ENCODE results near the gene SPSB2. TPM values are rescaled to one million over a fixed set of nuclear protein-coding genes. Genes with fewer than 3 reads are reported as not detected.
"Not testable (repeated sequence)": the region's sequence is repeated elsewhere in the genome, so short reads cannot be mapped to it uniquely, and the experiment has no call there.

The SPSB2 gene
- total RNA-seq, 1 donor from 2014 or later: 6.5 TPM

GRCh38 chr12:6887460-6887859 lies 14.4 kb upstream of the SPSB2 start:
- H3K27ac Mint-ChIP-seq: peak overlapping the region; percentile 82

GRCh38 chr12:6886206-6886999 lies 13.3 kb upstream of the SPSB2 start:
- H3K36me3 Mint-ChIP-seq: not testable (repeated sequence)

More at GRCh38 chr12:6887460-6887859, 14.4 kb upstream of the SPSB2 start:
- Mint-ChIP-seq H3K36me3 (peaks cover 3% of the 10 kb centered on the region), H3K4me3 (no peak overlapping the region), H3K9me3 (no peaks in the 10 kb centered on the region), H3K4me1 (ENCODE audit: unreplicated experiment) (peaks cover 8% of the 10 kb centered on the region), H3K27me3 (no peaks in the 10 kb centered on the region)
- TF ChIP-seq CTCF (conservative IDR thresholded peaks at IDR 0.05): no peak
- no peak for DNase-seq (ENCODE audit: extremely low spot score, unreplicated experiment)

GRCh38 chr12:6884539-6884938 lies 11.4 kb upstream of the SPSB2 start:
- no peak for TF ChIP-seq CTCF (conservative IDR thresholded peaks at IDR 0.05)
- Mint-ChIP-seq H3K4me3 (no peak overlapping the region), H3K4me1 (ENCODE audit: unreplicated experiment) (peaks cover 3% of the 10 kb centered on the region), H3K36me3 (peaks cover 3% of the 10 kb centered on the region), H3K27ac (no peak overlapping the region), H3K27me3 (no peaks in the 10 kb centered on the region), H3K9me3 (no peaks in the 10 kb centered on the region)
- DNase-seq (ENCODE audit: extremely low spot score, unreplicated experiment): no peak

More at GRCh38 chr12:6886206-6886999, 13.3 kb upstream of the SPSB2 start:
- Mint-ChIP-seq H3K4me3 (peak overlapping the region; percentile 84), H3K27ac (peak overlapping the region; percentile 100)
- H3K27me3 Mint-ChIP-seq; DNase-seq (ENCODE audit: extremely low spot score, unreplicated experiment); H3K4me1 Mint-ChIP-seq (ENCODE audit: unreplicated experiment); H3K9me3 Mint-ChIP-seq: not testable (repeated sequence)

GRCh38 chr12:6883683-6884082 lies 10.6 kb upstream of the SPSB2 start:
- no peak for TF ChIP-seq CTCF (conservative IDR thresholded peaks at IDR 0.05)
- peaks cover 3% of the 10 kb centered on the region for H3K4me1 Mint-ChIP-seq (ENCODE audit: unreplicated experiment)
- no peak for DNase-seq (ENCODE audit: extremely low spot score, unreplicated experiment)
- no peaks in the 10 kb centered on the region for H3K27me3 Mint-ChIP-seq
- peaks cover 3% of the 10 kb centered on the region for H3K36me3 Mint-ChIP-seq
- no peak overlapping the region for H3K27ac Mint-ChIP-seq
- no peak overlapping the region for H3K4me3 Mint-ChIP-seq
- no peaks in the 10 kb centered on the region for H3K9me3 Mint-ChIP-seq

- peaks cover 3% of the 10 kb centered on the region for H3K36me3 Mint-ChIP-seq
- no peak overlapping the region for H3K27ac Mint-ChIP-seq
- DNase-seq (ENCODE audit: extremely low spot score, unreplicated experiment): no peak
- H3K27me3 Mint-ChIP-seq: no peaks in the 10 kb centered on the region
- H3K4me3 Mint-ChIP-seq: no peak overlapping the region
- peaks cover under 1% of the 10 kb centered on the region for H3K4me1 Mint-ChIP-seq (ENCODE audit: unreplicated experiment)
- no peaks in the 10 kb centered on the region for H3K9me3 Mint-ChIP-seq
- no peak for TF ChIP-seq CTCF (conservative IDR thresholded peaks at IDR 0.05)
These were observed 10.1 kb upstream of the SPSB2 start for GRCh38 chr12:6883252-6883651.

GRCh38 chr12:6879824-6880223 lies 6.7 kb upstream of the SPSB2 start:
- peaks cover 10% of the 10 kb centered on the region for H3K36me3 Mint-ChIP-seq
- DNase-seq (ENCODE audit: extremely low spot score, unreplicated experiment); H3K27ac Mint-ChIP-seq: not testable (repeated sequence)

GRCh38 chr12:6874015-6874368 lies 889 bp upstream of the SPSB2 start:
- peaks cover 23% of the 10 kb centered on the region for H3K36me3 Mint-ChIP-seq

More at GRCh38 chr12:6879824-6880223, 6.7 kb upstream of the SPSB2 start:
- H3K4me1 Mint-ChIP-seq (ENCODE audit: unreplicated experiment); H3K4me3 Mint-ChIP-seq; H3K9me3 Mint-ChIP-seq; H3K27me3 Mint-ChIP-seq: not testable (repeated sequence)

More at GRCh38 chr12:6874015-6874368, 889 bp upstream of the SPSB2 start:
- not testable (repeated sequence) for H3K27me3 Mint-ChIP-seq; H3K9me3 Mint-ChIP-seq; DNase-seq (ENCODE audit: extremely low spot score, unreplicated experiment)
- peaks cover 23% of the 10 kb centered on the region for H3K4me1 Mint-ChIP-seq (ENCODE audit: unreplicated experiment)
- peak overlapping the region; percentile 75 for H3K27ac Mint-ChIP-seq
- peak overlapping the region; percentile 89 for H3K4me3 Mint-ChIP-seq

Measured in type B pancreatic cell (in vitro differentiated cells).